Nephron progenitor cell (in vitro differentiated cells): Measurements from ENCODE around the gene HPS5.

Source experiments
- DNase-seq: peaks from one replicate; pipeline ENCODE4 v3.0.0; 2021
- H3K27ac Mint-ChIP-seq: 2 replicates; pipeline ENCODE4 v1.8.0; 2021; ENCODE audit warnings: mild to moderate bottlenecking, moderate library complexity, mixed read lengths
- H3K27me3 Mint-ChIP-seq: 2 replicates; pipeline ENCODE4 v1.8.0; 2021; ENCODE audit warnings: mild to moderate bottlenecking, low read depth, mixed read lengths; ENCODE audit not compliant: poor library complexity
- H3K36me3 Mint-ChIP-seq: 2 replicates; pipeline ENCODE4 v1.8.0; 2021; ENCODE audit warnings: low read depth, mixed read lengths
- H3K4me1 Mint-ChIP-seq: 2 replicates; pipeline ENCODE4 v1.8.0; 2021; ENCODE audit warnings: mixed read lengths
- H3K4me3 Mint-ChIP-seq: 2 replicates; pipeline ENCODE4 v1.8.0; 2021; ENCODE audit warnings: mild to moderate bottlenecking, moderate library complexity, mixed read lengths
- H3K9me3 Mint-ChIP-seq: 2 replicates; pipeline ENCODE4 v1.8.0; 2021; ENCODE audit warnings: mild to moderate bottlenecking, moderate library complexity, mixed read lengths
- CTCF ChIP-seq: fragments of 200-600 bp; sonication (generic); IDR thresholded peaks from 2 replicates; pipeline ENCODE4 v1.5.0; 2021; ENCODE audit warnings: antibody characterized with exemption

Gene HPS5

GRCh38 chr11:18243783-18244362 lies 78.1 kb downstream of the HPS5 start:
- TF ChIP-seq CTCF, result peak; percentile 79
- DNase-seq, result peak; percentile 50
- H3K36me3 Mint-ChIP-seq, result no peaks in the 10 kb centered on the region
- no peak overlapping the region for H3K4me3 Mint-ChIP-seq
- H3K4me1 Mint-ChIP-seq, result peaks cover 10% of the 10 kb centered on the region
- peaks cover 30% of the 10 kb centered on the region for H3K27me3 Mint-ChIP-seq
- peaks cover 6% of the 10 kb centered on the region for H3K9me3 Mint-ChIP-seq
- H3K27ac Mint-ChIP-seq, result no peak overlapping the region

- TF ChIP-seq CTCF, result no peak
- no peak for DNase-seq
- Mint-ChIP-seq H3K9me3 (peaks cover 6% of the 10 kb centered on the region), H3K4me3 (no peak overlapping the region), H3K4me1 (peaks cover 15% of the 10 kb centered on the region), H3K27me3 (peaks cover 46% of the 10 kb centered on the region), H3K36me3 (no peaks in the 10 kb centered on the region), H3K27ac (no peak overlapping the region)
Observed at GRCh38 chr11:18239655-18240054, 82.3 kb downstream of the HPS5 start.

GRCh38 chr11:18236664-18237356 lies 85.1 kb downstream of the HPS5 start, which contains the start of gene SAA4:
TSS of gene SAA4 (minus strand) at chr11:18236802. CDS start at chr11:18235926, 876 bp downstream.
- H3K36me3 Mint-ChIP-seq, result no peaks in the 10 kb centered on the region
- H3K4me1 Mint-ChIP-seq, result peaks cover 11% of the 10 kb centered on the region

GRCh38 chr11:18235394-18236334 lies 86.3 kb downstream of the HPS5 start:
- Mint-ChIP-seq H3K27ac (no peak overlapping the region), H3K36me3 (no peaks in the 10 kb centered on the region), H3K4me3 (no peak overlapping the region), H3K4me1 (peaks cover 11% of the 10 kb centered on the region), H3K27me3 (peaks cover 49% of the 10 kb centered on the region), H3K9me3 (no peaks in the 10 kb centered on the region)
- peak; percentile 18 for DNase-seq
- no peak for TF ChIP-seq CTCF

More at GRCh38 chr11:18236664-18237356, 85.1 kb downstream of the HPS5 start, which contains the start of gene SAA4:
- Mint-ChIP-seq H3K27ac (no peak within 1 kb of the TSS), H3K9me3 (no peaks in the 10 kb centered on the region), H3K4me3 (no peak within 1 kb of the TSS), H3K27me3 (peaks cover 46% of the 10 kb centered on the region)
- DNase-seq, result no peak
- no peak for TF ChIP-seq CTCF

- no peak overlapping the region for H3K4me3 Mint-ChIP-seq
- H3K27me3 Mint-ChIP-seq, result peaks cover 38% of the 10 kb centered on the region
- no peak overlapping the region for H3K27ac Mint-ChIP-seq
- no peak for TF ChIP-seq CTCF
- no peaks in the 10 kb centered on the region for H3K9me3 Mint-ChIP-seq
- DNase-seq, result no peak
- no peaks in the 10 kb centered on the region for H3K36me3 Mint-ChIP-seq
- H3K4me1 Mint-ChIP-seq, result peaks cover 11% of the 10 kb centered on the region
Observed at GRCh38 chr11:18233912-18234311, 88.0 kb downstream of the HPS5 start.
